ENCODE data around the gene GPRIN3.

GPRIN3 gene

DNA sequence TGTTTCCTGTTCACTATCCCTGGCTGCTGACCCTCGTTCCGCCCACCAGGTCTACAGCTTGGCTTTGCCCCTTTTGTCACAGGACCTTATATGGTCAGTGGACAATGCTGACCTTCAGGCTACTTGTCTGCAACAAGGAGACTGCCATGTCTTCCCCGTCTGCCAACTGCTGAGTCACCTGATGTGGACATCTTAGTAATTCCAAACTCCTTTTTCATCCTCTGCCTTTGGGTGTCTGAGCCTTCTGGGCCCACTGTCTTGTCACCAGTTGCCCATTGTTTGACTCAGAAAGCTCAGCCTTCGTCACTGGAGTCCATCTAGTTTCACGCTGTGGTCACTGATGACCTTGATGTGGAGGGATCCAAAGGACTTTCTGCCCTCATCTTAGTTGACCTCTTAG is 30.2 kb downstream of the GPRIN3 start:
- Histone ChIP-seq H3K9me3 (ENCODE audit: control insufficient read depth, insufficient read depth, low read depth, low read length) (no peaks in the 10 kb centered on the region), H3K36me3 (ENCODE audit: control insufficient read depth in 2 of 2, insufficient read depth in 1 of 2, low read length in 2 of 2) (no peaks in the 10 kb centered on the region), H3K27ac (ENCODE audit: extremely low read depth, low read depth, low read length) (no peak overlapping the region), H3K4me1 (ENCODE audit: control insufficient read depth, insufficient read depth, low read length) (no peaks in the 10 kb centered on the region), H3K4me3 (ENCODE audit: low read depth, low read length) (no peak overlapping the region)
- ChIA-PET POLR2A (no interaction called here), CTCF (interaction anchor here (0.7 kb wide), 1 partner anchor 70 kb away, joined by 4 read pairs; no protein-coding TSS in a partner anchor)
- TF ChIP-seq, protein P1, sequence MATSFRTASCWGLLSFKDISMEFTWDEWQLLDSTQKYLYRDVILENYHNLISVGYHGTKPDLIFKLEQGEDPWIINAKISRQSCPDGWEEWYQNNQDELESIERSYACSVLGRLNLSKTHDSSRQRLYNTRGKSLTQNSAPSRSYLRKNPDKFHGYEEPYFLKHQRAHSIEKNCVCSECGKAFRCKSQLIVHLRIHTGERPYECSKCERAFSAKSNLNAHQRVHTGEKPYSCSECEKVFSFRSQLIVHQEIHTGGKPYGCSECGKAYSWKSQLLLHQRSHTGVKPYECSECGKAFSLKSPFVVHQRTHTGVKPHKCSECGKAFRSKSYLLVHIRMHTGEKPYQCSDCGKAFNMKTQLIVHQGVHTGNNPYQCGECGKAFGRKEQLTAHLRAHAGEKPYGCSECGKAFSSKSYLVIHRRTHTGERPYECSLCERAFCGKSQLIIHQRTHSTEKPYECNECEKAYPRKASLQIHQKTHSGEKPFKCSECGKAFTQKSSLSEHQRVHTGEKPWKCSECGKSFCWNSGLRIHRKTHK (tag by site-specific recombination; IDR thresholded peaks at IDR 0.05), result no peak
- TF ChIP-seq, protein P2, sequence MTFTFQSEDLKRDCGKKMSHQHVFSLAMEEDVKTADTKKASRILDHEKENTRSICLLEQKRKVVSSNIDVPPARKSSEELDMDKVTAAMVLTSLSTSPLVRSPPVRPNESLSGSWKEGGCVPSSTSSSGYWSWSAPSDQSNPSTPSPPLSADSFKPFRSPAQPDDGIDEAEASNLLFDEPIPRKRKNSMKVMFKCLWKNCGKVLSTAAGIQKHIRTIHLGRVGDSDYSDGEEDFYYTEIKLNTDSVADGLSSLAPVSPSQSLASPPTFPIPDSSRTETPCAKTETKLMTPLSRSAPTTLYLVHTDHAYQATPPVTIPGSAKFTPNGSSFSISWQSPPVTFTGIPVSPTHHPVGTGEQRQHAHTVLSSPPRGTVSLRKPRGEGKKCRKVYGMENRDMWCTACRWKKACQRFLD (tag by site-specific recombination; IDR thresholded peaks at IDR 0.05), result no peak
- TF ChIP-seq ZBTB21 (tag by site-specific recombination; IDR thresholded peaks at IDR 0.05), result no peak
- no peak for TF ChIP-seq ZNF555 (tag by site-specific recombination; conservative IDR thresholded peaks at IDR 0.05)
- TF ChIP-seq HOXD13 (CRISPR knock-in tag; IDR thresholded peaks at IDR 0.05; ENCODE audit: borderline replicate concordance), result no peak
- no peak for TF ChIP-seq ZNF157 (tag by site-specific recombination; IDR thresholded peaks at IDR 0.05)
- TF ChIP-seq, protein P3, sequence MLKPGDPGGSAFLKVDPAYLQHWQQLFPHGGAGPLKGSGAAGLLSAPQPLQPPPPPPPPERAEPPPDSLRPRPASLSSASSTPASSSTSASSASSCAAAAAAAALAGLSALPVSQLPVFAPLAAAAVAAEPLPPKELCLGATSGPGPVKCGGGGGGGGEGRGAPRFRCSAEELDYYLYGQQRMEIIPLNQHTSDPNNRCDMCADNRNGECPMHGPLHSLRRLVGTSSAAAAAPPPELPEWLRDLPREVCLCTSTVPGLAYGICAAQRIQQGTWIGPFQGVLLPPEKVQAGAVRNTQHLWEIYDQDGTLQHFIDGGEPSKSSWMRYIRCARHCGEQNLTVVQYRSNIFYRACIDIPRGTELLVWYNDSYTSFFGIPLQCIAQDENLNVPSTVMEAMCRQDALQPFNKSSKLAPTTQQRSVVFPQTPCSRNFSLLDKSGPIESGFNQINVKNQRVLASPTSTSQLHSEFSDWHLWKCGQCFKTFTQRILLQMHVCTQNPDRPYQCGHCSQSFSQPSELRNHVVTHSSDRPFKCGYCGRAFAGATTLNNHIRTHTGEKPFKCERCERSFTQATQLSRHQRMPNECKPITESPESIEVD (tag by site-specific recombination; IDR thresholded peaks at IDR 0.05), result no peak
- TF ChIP-seq, protein P4, sequence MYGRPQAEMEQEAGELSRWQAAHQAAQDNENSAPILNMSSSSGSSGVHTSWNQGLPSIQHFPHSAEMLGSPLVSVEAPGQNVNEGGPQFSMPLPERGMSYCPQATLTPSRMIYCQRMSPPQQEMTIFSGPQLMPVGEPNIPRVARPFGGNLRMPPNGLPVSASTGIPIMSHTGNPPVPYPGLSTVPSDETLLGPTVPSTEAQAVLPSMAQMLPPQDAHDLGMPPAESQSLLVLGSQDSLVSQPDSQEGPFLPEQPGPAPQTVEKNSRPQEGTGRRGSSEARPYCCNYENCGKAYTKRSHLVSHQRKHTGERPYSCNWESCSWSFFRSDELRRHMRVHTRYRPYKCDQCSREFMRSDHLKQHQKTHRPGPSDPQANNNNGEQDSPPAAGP (tag by site-specific recombination; IDR thresholded peaks at IDR 0.05), result no peak

DNA sequence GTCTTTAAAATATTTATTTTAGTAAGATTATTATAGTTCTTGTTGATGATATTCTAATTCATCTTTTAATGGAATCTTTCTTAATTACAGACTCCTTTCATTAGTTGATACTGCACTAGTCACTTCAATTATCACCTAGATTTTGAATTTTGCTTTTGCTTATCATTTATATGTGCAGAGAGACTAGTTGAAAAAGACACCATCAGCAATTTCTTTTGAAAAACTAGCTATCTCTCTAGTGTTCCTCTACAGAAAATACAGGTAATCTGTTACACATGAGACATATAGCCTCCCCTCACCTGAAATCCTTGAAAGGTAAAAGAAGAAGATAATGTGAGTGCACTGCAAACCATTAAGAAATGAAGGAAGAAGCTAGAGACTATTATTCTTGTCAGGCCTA is 31.3 kb downstream of the GPRIN3 start:
- ChIA-PET CTCF (interaction anchor here (0.7 kb wide), 1 partner anchor 266 kb away, joined by 3 read pairs; no protein-coding TSS in a partner anchor), POLR2A (no interaction called here)
- no peak for TF ChIP-seq SCRT1 (tag by site-specific recombination; IDR thresholded peaks at IDR 0.05; ENCODE audit: borderline replicate concordance)
- TF ChIP-seq ZNF837 (tag by site-specific recombination; IDR thresholded peaks at IDR 0.05), result no peak
- no peak for TF ChIP-seq ZNF571 (tag by site-specific recombination; IDR thresholded peaks at IDR 0.05)
- TF ChIP-seq ZNF707 (tag by site-specific recombination; IDR thresholded peaks at IDR 0.05), result no peak
- TF ChIP-seq ZNF654 (tag by site-specific recombination; IDR thresholded peaks at IDR 0.05; ENCODE audit: low read depth), result no peak
- no peak for TF ChIP-seq ZNF426 (tag by site-specific recombination; IDR thresholded peaks at IDR 0.05)
- no peak for TF ChIP-seq ZNF843 (tag by site-specific recombination; IDR thresholded peaks at IDR 0.05)
- TF ChIP-seq ZNF549 (tag by site-specific recombination; IDR thresholded peaks at IDR 0.05), result no peak
- TF ChIP-seq ZNF341 (tag by site-specific recombination; IDR thresholded peaks at IDR 0.05; ENCODE audit: low read depth), result no peak
- TF ChIP-seq ZNF146 (tag by site-specific recombination; IDR thresholded peaks at IDR 0.05), result no peak
- TF ChIP-seq ZNF830 (tag by site-specific recombination; IDR thresholded peaks at IDR 0.05; ENCODE audit: low read depth), result no peak
- no peak for TF ChIP-seq ZNF311 (tag by site-specific recombination; IDR thresholded peaks at IDR 0.05; ENCODE audit: borderline replicate concordance)
- TF ChIP-seq SCRT2 (tag by site-specific recombination; IDR thresholded peaks at IDR 0.05), result no peak
- Histone ChIP-seq H3K4me3 (ENCODE audit: low read depth, low read length) (no peak overlapping the region), H3K27ac (ENCODE audit: extremely low read depth, low read depth, low read length) (no peak overlapping the region), H3K9me3 (ENCODE audit: control insufficient read depth, insufficient read depth, low read depth, low read length) (no peaks in the 10 kb centered on the region), H3K36me3 (ENCODE audit: control insufficient read depth in 2 of 2, insufficient read depth in 1 of 2, low read length in 2 of 2) (no peaks in the 10 kb centered on the region), H3K4me1 (ENCODE audit: control insufficient read depth, insufficient read depth, low read length) (no peaks in the 10 kb centered on the region)

Measured in HEK293 (cell line).